Right lobe of liver (tissue), 4 donors: ENCODE measurements around the gene ATP13A1.

Source experiments
- CTCF ChIP-seq, 4 donors: fragments of 200-600 bp in 3 of 4; fragments of 450-650 bp in 1 of 4; IDR thresholded peaks; one replicate each; pipeline versions ENCODE4 v1.5.1 to v1.8.0; 2016 to 2022; ENCODE audit warnings: antibody characterized with exemption in 4 of 4, mild to moderate bottlenecking in 2 of 4
- POLR2A ChIP-seq: fragments of 450-650 bp; IDR thresholded peaks from one replicate; pipeline ENCODE4 v1.6.1; 2017; ENCODE audit warnings: antibody characterized with exemption, mild to moderate bottlenecking
- donor health status: DM: no; HTN: no; CAD: no.
- donor health status: DM: no; HTN: no; CAD: no.
- donor health status: DM: no; HTN: yes; CAD: no.

GRCh38 chr19:19597809-19598306 is 65.6 kb downstream of the ATP13A1 start:
- no peak for TF ChIP-seq CTCF (IDR thresholded peaks at IDR 0.05)
- no peak for TF ChIP-seq POLR2A
